HG02981 (cell line): ENCODE measurements around the gene CAPN7.

Experiments
- ATAC-seq: cut with Tn5 transposase; IDR thresholded peaks from one replicate; pipeline ENCODE4 v1.9.1; 2021; ENCODE audit warnings: mild to moderate bottlenecking, moderate library complexity; ENCODE audit not compliant: unreplicated experiment

Gene CAPN7

GRCh38 chr3:15294929-15295328 lies 88.9 kb downstream of the CAPN7 start:
- no peak for ATAC-seq

DNA sequence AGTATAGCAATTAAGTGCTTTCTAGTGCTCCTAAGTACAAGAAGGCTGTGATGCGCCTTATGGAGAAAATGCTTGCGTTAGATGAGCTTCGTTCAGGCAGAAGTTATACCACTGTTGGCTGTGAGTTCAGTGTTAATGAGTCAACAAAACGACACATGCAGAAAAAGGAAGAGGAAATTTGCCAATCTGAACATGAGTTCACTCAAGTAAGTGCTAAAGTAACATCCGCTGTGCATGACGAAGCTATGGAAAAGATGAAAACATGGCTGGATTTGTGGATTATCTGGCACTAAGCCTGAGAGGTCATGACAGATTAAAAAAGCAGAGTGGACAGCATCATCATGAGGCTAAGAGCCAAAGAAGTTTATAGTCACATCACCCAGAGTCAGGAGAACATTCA lies 89.5 kb downstream of the CAPN7 start:
- ATAC-seq, result no peak

DNA sequence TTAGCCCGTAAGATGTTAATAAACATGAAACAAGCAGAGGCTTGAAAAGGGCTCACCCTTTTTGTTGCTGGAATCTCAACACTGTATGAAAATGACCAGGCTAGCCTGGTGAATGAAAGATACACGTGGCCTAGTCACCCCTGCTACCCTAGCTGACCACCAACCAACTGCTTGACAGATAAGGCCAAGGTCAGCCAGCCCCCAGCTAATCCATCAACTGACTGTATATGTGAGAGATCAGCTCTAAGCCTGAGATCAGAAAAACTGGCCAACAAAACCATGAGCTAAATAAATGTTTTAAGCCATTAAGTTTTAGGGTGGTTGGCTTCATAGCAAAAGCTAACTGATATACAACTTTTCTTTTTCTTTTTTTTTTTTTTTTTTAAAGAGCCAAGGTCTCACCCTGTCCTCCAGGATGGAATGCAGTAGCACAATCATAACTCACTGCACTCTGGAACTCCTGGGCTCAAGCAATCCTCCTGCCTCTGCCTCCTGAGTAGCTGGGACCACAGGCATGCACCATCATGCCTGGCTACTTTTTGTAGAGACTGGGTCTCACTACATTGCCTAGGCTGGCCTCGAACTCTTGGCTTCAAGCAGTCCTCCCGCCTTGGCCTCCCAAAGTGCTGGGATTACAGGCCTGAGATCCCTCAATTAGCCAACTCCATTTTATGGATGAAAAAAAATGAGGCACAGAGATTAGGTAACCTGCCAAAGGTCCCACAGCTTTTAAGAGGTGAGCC lies 91.7 kb downstream of the CAPN7 start:
- no peak for ATAC-seq

GRCh38 chr3:15298504-15298903 lies 92.5 kb downstream of the CAPN7 start:
- ATAC-seq, result no peak

GRCh38 chr3:15299036-15299435 lies 93.0 kb downstream of the CAPN7 start:
- ATAC-seq, result no peak

DNA sequence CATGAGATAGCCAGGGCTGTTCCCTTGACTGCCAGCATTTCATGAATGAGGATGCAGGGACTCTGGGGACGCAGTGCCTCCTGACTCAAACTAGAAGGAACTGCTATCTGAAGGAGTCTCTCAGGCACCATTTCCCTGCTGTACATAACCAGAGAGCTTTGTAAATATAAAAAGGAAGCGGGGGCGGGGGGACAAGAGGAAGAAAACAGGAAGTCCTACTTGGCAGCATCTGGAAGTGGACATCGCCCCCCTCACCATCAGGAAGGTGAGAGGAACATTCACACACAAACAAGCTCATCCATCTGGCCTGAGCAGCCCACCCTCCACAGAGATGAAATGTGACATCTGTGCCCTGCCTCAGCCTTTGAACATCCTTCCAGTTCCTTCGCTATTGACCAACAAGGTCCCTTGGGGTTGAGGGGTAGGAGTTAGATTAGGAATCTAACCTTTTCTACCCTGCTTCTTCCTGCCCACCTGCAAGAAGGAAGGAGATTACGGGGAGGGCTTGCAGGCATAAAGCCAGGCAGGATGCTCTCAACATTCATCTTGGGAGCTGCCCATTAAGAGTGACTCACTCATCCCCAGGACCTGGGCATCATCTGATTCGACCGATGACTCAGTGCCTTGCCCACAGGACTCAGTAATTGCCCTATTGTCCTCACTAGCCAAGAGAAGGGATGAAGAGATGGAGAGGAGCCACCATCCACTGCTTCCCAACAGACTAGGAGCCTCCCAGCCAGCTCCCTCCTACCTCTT lies 94.5 kb downstream of the CAPN7 start:
- ATAC-seq, result no peak

DNA sequence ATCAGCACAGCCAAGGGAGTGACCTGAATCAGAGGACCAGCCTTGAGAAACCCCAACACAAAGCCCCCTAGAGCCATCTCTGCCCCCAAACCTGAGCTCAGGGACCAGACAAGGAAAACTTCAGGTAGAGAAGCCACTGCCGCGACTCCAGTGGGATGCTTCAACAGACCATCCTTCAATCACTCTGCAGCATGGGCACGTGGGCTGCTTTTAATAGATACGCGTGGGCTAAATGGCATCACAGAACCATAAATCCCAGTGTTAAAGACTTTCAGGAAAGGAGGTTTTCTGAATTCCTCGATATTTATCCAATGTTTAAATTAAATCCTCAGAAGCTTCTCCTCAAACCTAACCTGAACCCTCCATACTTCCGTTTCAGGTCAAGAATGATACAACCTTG lies 95.7 kb downstream of the CAPN7 start:
- ATAC-seq, result no peak
